IgD-negative memory B cell (primary cell): ENCODE measurements around the gene FOXF1. TPM values are rescaled to one million over a fixed set of nuclear protein-coding genes. Genes with fewer than 3 reads are reported as not detected.
A peak's percentile ranks its signal among the peaks of the same experiment; 100 is the strongest.

Experiments used
- H3K27ac Mint-ChIP-seq, 3 donors: one replicate each; pipeline ENCODE4 v1.8.0; 2020 to 2022; ENCODE audit warnings: mild to moderate bottlenecking in 3 of 3, mixed read lengths in 3 of 3, moderate library complexity in 1 of 3
- H3K27me3 Mint-ChIP-seq: one replicate; pipeline ENCODE4 v1.8.0; 2021; ENCODE audit warnings: mixed read lengths
- H3K36me3 Mint-ChIP-seq: one replicate; pipeline ENCODE4 v1.8.0; 2020; ENCODE audit warnings: mild to moderate bottlenecking, mixed read lengths
- H3K4me1 Mint-ChIP-seq, 3 donors: one replicate each; pipeline ENCODE4 v1.8.0; 2020 to 2022; ENCODE audit warnings: mixed read lengths in 3 of 3, mild to moderate bottlenecking in 1 of 3
- H3K4me3 Mint-ChIP-seq, 4 donors: one replicate each; pipeline ENCODE4 v1.8.0; 2020 to 2022; ENCODE audit warnings: mild to moderate bottlenecking in 4 of 4, mixed read lengths in 4 of 4, moderate library complexity in 3 of 4
- H3K9me3 Mint-ChIP-seq, 3 donors: one replicate each; pipeline ENCODE4 v1.8.0; 2020 to 2021; ENCODE audit warnings: mixed read lengths in 3 of 3, mild to moderate bottlenecking in 1 of 3
- polyA plus RNA-seq: library from polyadenylated mRNA; unstranded; fragments of 300-500 nt; fragmentation: Illumina TruSeq; gene quantifications from one replicate; pipeline ENCODE4 v1.2.3, GENCODE V29; 2021

Gene FOXF1
- polyA plus RNA-seq, 1 donor from 2014 or later: not detected

- no peak overlapping the region for H3K4me3 Mint-ChIP-seq
- H3K4me1 Mint-ChIP-seq: no peaks in the 10 kb centered on the region
These were observed 17.0 kb downstream of the FOXF1 start for GRCh38 chr16:86527366-86527765.

GRCh38 chr16:86528061-86528929 lies 18.0 kb downstream of the FOXF1 start:
- Mint-ChIP-seq H3K27me3 (no peaks in the 10 kb centered on the region), H3K4me3 (peak overlapping the region in 1 of 4 donors; percentile 41), H3K36me3 (peaks cover 6% of the 10 kb centered on the region)

More at GRCh38 chr16:86527366-86527765, 17.0 kb downstream of the FOXF1 start:
- Mint-ChIP-seq H3K27ac (no peak overlapping the region), H3K9me3 (peaks cover 0 to 2% (median 0%) of the 10 kb centered on the region in 3 donors), H3K27me3 (peaks cover 3% of the 10 kb centered on the region), H3K36me3 (peaks cover 3% of the 10 kb centered on the region)

GRCh38 chr16:86529160-86529559 lies 18.8 kb downstream of the FOXF1 start:
- no peaks in the 10 kb centered on the region for H3K27me3 Mint-ChIP-seq
- H3K4me3 Mint-ChIP-seq: no peak overlapping the region
- H3K27ac Mint-ChIP-seq: no peak overlapping the region
- no peaks in the 10 kb centered on the region for H3K4me1 Mint-ChIP-seq
- peaks cover 0 to 2% (median 0%) of the 10 kb centered on the region in 3 donors for H3K9me3 Mint-ChIP-seq
- peaks cover 8% of the 10 kb centered on the region for H3K36me3 Mint-ChIP-seq

More at GRCh38 chr16:86528061-86528929, 18.0 kb downstream of the FOXF1 start:
- no peaks in the 10 kb centered on the region for H3K4me1 Mint-ChIP-seq
- peaks cover 0 to 2% (median 0%) of the 10 kb centered on the region in 3 donors for H3K9me3 Mint-ChIP-seq
- H3K27ac Mint-ChIP-seq: no peak overlapping the region

DNA sequence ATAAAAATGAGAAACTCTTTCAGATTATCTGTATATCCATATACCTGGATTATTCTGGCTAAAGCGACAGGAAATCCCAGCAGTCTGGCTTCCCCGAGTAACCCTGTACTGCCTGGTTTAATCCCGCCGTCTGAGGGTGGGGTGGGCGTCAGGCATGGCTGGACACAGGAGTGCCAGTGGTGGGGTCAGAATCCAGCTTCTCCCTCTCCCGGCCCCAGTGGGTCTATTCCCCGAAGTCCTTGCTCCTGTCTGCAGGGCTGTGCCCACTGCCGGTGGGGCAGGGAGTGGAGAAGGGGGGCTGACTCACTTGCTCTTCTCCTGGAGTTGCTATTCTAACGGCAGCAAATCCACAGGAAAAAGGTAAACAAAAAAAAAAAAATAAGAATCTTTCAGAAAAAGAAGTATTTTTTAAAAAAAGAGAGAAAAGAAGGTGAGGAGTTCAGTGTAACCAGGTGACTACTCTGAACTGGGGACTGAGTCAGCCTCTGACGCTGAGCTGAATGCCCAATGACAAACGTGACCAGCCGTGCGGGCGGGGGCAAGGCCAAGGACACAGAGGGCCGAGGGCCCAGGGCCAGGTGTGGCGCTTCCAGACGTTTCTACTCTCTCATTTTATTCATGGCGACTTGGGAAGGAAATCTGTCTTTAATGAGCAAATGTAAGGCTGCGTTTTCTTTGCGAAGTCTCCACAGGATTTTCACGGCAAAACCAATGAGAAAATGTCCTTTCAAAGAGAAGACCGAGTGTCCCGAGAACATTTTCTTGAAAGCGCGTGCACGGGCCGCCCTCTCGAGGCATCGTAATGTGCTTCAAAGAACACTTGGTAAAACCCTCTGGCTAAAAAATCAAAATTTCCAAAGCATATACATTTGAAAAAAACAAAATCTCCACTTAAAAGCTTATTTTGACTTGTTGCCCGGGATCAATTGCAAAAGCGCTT lies 20.2 kb downstream of the FOXF1 start:
- no peak overlapping the region for H3K4me3 Mint-ChIP-seq
- no peaks in the 10 kb centered on the region for H3K27me3 Mint-ChIP-seq
- peaks cover 8% of the 10 kb centered on the region for H3K36me3 Mint-ChIP-seq
- no peak overlapping the region for H3K27ac Mint-ChIP-seq
- H3K9me3 Mint-ChIP-seq: peaks cover 0 to 2% (median 0%) of the 10 kb centered on the region in 3 donors
- H3K4me1 Mint-ChIP-seq: no peaks in the 10 kb centered on the region

DNA sequence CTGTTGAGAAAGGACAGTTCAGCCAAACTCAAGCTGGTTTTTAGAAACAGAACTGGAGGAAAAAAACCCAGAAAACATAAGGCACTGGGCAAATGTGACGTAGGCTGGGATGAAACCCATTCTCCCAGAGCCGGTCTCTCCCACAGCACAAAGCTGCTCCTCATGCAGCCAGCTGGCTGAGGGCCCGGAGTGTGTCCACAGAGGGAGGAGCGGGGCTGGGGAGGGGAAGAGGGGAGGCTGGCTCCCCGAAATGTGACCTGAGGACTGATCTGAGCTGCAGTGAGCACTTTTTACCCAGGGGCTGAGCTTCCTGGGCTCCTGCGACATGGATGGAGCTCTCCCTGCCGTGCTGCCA lies 20.8 kb downstream of the FOXF1 start:
- H3K4me3 Mint-ChIP-seq: no peak overlapping the region
- no peaks in the 10 kb centered on the region for H3K4me1 Mint-ChIP-seq
- no peaks in the 10 kb centered on the region for H3K9me3 Mint-ChIP-seq
- no peak overlapping the region for H3K27ac Mint-ChIP-seq
- H3K36me3 Mint-ChIP-seq: peaks cover 8% of the 10 kb centered on the region
- H3K27me3 Mint-ChIP-seq: no peaks in the 10 kb centered on the region

GRCh38 chr16:86531641-86532525 lies 21.6 kb downstream of the FOXF1 start:
- Mint-ChIP-seq H3K4me1 (no peaks in the 10 kb centered on the region), H3K36me3 (peaks cover 5% of the 10 kb centered on the region), H3K4me3 (no peak overlapping the region), H3K27me3 (no peaks in the 10 kb centered on the region), H3K27ac (no peak overlapping the region), H3K9me3 (no peaks in the 10 kb centered on the region)

- no peaks in the 10 kb centered on the region for H3K4me1 Mint-ChIP-seq
- H3K36me3 Mint-ChIP-seq: peaks cover 5% of the 10 kb centered on the region
- no peaks in the 10 kb centered on the region for H3K9me3 Mint-ChIP-seq
- H3K4me3 Mint-ChIP-seq: no peak overlapping the region
- H3K27me3 Mint-ChIP-seq: no peaks in the 10 kb centered on the region
- no peak overlapping the region for H3K27ac Mint-ChIP-seq
These were observed 22.1 kb downstream of the FOXF1 start for GRCh38 chr16:86532526-86532815.

GRCh38 chr16:86533076-86533475 lies 22.7 kb downstream of the FOXF1 start:
- H3K36me3 Mint-ChIP-seq: peaks cover 5% of the 10 kb centered on the region
- H3K27me3 Mint-ChIP-seq: no peaks in the 10 kb centered on the region
- no peaks in the 10 kb centered on the region for H3K4me1 Mint-ChIP-seq
- H3K4me3 Mint-ChIP-seq: no peak overlapping the region
- H3K9me3 Mint-ChIP-seq: no peaks in the 10 kb centered on the region
- H3K27ac Mint-ChIP-seq: no peak overlapping the region

GRCh38 chr16:86533767-86534351 lies 23.5 kb downstream of the FOXF1 start:
- no peaks in the 10 kb centered on the region for H3K4me1 Mint-ChIP-seq
- no peak overlapping the region for H3K4me3 Mint-ChIP-seq
- H3K9me3 Mint-ChIP-seq: no peaks in the 10 kb centered on the region
- H3K36me3 Mint-ChIP-seq: peaks cover 5% of the 10 kb centered on the region
- H3K27ac Mint-ChIP-seq: no peak overlapping the region
- H3K27me3 Mint-ChIP-seq: no peaks in the 10 kb centered on the region

GRCh38 chr16:86534779-86535615 lies 24.7 kb downstream of the FOXF1 start:
- H3K9me3 Mint-ChIP-seq: no peaks in the 10 kb centered on the region
- peaks cover 10% of the 10 kb centered on the region for H3K36me3 Mint-ChIP-seq
- H3K27ac Mint-ChIP-seq: no peak overlapping the region
- no peaks in the 10 kb centered on the region for H3K4me1 Mint-ChIP-seq
- no peaks in the 10 kb centered on the region for H3K27me3 Mint-ChIP-seq
- H3K4me3 Mint-ChIP-seq: no peak overlapping the region

- Mint-ChIP-seq H3K27me3 (no peaks in the 10 kb centered on the region), H3K27ac (no peak overlapping the region), H3K4me1 (no peaks in the 10 kb centered on the region), H3K9me3 (no peaks in the 10 kb centered on the region), H3K4me3 (no peak overlapping the region), H3K36me3 (peaks cover 10% of the 10 kb centered on the region)
These were observed 26.3 kb downstream of the FOXF1 start for GRCh38 chr16:86536621-86537020.

DNA sequence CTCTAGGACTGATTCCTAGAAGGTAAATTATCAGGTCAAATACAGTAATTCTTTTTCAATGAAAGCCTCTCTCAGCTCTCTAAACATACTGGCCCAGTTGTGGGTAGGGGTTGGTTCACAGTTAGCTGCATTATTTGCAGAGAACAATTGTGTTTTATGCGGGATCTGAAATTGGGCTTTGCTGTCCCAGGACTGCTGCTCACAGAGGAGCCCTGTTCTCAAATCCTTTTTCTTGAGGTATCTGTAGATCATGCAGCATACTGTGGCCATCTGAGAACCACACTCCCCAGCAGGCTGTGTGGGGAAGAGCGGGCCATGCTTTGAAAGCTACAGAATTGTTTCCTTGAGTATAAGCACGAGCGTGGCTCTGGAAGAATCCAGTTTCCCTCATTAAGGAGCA lies 27.2 kb downstream of the FOXF1 start:
- no peaks in the 10 kb centered on the region for H3K27me3 Mint-ChIP-seq
- peaks cover 10% of the 10 kb centered on the region for H3K36me3 Mint-ChIP-seq
- H3K9me3 Mint-ChIP-seq: no peaks in the 10 kb centered on the region
- no peak overlapping the region for H3K4me3 Mint-ChIP-seq
- no peak overlapping the region for H3K27ac Mint-ChIP-seq
- no peaks in the 10 kb centered on the region for H3K4me1 Mint-ChIP-seq

GRCh38 chr16:86538196-86538780 lies 28.0 kb downstream of the FOXF1 start:
- Mint-ChIP-seq H3K27ac (no peak overlapping the region), H3K4me1 (no peaks in the 10 kb centered on the region), H3K36me3 (peaks cover 7% of the 10 kb centered on the region), H3K9me3 (no peaks in the 10 kb centered on the region), H3K27me3 (no peaks in the 10 kb centered on the region), H3K4me3 (no peak overlapping the region)
